WTC11 (cell line): ENCODE data around the gene NCAM2.

Experiments
- TCF7 ChIP-seq: sonication (generic); formaldehyde crosslinking; IDR thresholded peaks from 2 replicates; pipeline ENCODE4 v1.8.0; 2022; ENCODE audit warnings: mild to moderate bottlenecking, low read depth, missing genetic modification reagents, moderate library complexity
- TEAD4 ChIP-seq: sonication (generic); formaldehyde crosslinking; IDR thresholded peaks from 2 replicates; pipeline ENCODE4 v1.8.0; 2022; ENCODE audit warnings: mild to moderate bottlenecking, missing genetic modification reagents
- TF ChIP-seq, protein P1 (sequence below): sonication (generic); formaldehyde crosslinking; IDR thresholded peaks from 2 replicates; pipeline ENCODE4 v1.8.1; 2023; ENCODE audit warnings: mild to moderate bottlenecking, moderate library complexity, missing genetic modification reagents
- TF ChIP-seq, protein P2 (sequence below): fragments of 200-600 bp; IDR thresholded peaks from 2 replicates; pipeline ENCODE4 v1.8.0; 2022; ENCODE audit warnings: antibody characterized with exemption

DNA sequence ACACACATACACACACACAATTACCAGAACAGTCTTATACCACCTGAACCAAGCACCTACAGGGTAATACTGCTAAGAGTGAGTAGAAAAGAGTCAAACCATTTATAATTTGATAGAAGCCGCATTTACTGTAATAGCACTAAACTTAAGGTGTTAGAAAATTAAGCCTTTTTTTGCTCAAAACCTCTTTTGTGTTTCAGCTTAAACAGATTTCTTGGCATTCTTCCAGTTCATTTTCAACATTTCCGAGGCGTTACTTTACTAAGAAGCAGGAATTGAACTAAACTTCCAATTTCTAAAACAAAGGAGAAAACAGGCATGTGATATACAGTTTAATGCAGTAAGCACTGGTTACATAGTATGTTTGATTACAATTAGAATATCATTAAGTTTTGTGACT lies 387.2 kb downstream of the NCAM2 start:
- TF ChIP-seq TCF7 (CRISPR knock-in tag): no peak
- no peak for TF ChIP-seq TEAD4 (CRISPR knock-in tag)
- TF ChIP-seq, protein P1, sequence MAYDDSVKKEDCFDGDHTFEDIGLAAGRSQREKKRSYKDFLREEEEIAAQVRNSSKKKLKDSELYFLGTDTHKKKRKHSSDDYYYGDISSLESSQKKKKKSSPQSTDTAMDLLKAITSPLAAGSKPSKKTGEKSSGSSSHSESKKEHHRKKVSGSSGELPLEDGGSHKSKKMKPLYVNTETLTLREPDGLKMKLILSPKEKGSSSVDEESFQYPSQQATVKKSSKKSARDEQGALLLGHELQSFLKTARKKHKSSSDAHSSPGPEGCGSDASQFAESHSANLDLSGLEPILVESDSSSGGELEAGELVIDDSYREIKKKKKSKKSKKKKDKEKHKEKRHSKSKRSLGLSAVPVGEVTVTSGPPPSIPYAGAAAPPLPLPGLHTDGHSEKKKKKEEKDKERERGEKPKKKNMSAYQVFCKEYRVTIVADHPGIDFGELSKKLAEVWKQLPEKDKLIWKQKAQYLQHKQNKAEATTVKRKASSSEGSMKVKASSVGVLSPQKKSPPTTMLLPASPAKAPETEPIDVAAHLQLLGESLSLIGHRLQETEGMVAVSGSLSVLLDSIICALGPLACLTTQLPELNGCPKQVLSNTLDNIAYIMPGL (CRISPR knock-in tag): no peak
- TF ChIP-seq, protein P2, sequence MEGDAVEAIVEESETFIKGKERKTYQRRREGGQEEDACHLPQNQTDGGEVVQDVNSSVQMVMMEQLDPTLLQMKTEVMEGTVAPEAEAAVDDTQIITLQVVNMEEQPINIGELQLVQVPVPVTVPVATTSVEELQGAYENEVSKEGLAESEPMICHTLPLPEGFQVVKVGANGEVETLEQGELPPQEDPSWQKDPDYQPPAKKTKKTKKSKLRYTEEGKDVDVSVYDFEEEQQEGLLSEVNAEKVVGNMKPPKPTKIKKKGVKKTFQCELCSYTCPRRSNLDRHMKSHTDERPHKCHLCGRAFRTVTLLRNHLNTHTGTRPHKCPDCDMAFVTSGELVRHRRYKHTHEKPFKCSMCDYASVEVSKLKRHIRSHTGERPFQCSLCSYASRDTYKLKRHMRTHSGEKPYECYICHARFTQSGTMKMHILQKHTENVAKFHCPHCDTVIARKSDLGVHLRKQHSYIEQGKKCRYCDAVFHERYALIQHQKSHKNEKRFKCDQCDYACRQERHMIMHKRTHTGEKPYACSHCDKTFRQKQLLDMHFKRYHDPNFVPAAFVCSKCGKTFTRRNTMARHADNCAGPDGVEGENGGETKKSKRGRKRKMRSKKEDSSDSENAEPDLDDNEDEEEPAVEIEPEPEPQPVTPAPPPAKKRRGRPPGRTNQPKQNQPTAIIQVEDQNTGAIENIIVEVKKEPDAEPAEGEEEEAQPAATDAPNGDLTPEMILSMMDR: no peak
